Neural cell (in vitro differentiated cells): ENCODE data around the gene CMTM8.

Experiments used
- CTCF ChIP-seq: fragments of 450-650 bp; IDR thresholded peaks from 2 replicates; pipeline ENCODE4 v1.5.1; 2014; ENCODE audit warnings: antibody characterized with exemption, mild to moderate bottlenecking, moderate library complexity; ENCODE audit not compliant: poor library complexity, severe bottlenecking
- EZH2 ChIP-seq: fragments of 200-600, 300-800 bp; shearing (Covaris generic), sonication (generic); IDR thresholded peaks from 2 replicates; pipeline ENCODE4 v1.6.1; 2014; ENCODE audit warnings: antibody characterized with exemption, low read length, borderline replicate concordance, mild to moderate bottlenecking; ENCODE audit not compliant: insufficient read depth, poor library complexity, severe bottlenecking
- REST ChIP-seq: IDR thresholded peaks from 2 replicates; pipeline ENCODE4 v1.6.1; 2012; ENCODE audit warnings: borderline replicate concordance

GRCh38 chr3:32381922-32382321 is 143.4 kb downstream of the CMTM8 start:
- no peak for TF ChIP-seq CTCF
- TF ChIP-seq EZH2: no peak
- no peak for TF ChIP-seq REST
